Fibroblast of skin of right quadriceps (primary cell): ENCODE measurements around the gene RMI2.

Experiments
- DNase-seq: peaks from one replicate; pipeline ENCODE4 v3.0.0-alpha.2; 2013

The RMI2 gene

GRCh38 chr16:11386054-11386680 lies 40.9 kb downstream of the RMI2 start:
- DNase-seq: no peak

GRCh38 chr16:11386791-11387546 lies 41.7 kb downstream of the RMI2 start:
- no peak for DNase-seq

DNA sequence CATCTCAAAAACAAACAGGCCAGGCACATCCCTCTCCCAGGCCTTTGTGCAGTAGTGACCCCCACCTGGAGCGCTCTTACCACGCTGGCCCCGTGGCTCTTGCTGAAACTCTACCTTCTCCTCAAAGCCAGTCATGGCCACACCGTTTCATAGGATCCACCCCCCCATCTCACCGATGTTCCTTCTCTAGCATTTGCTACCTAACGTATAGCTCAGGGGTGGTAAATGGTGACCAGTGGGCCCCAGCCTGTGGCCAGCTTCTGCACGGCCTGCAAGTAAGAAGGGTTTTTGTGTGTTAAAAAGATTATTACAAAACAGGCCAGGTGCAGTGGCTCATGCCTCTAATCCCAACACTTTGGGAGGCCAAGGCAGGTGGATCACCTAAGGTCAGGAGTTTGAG lies 43.8 kb downstream of the RMI2 start:
- DNase-seq: no peak

- no peak for DNase-seq
Measured at GRCh38 chr16:11389631-11390565, 44.6 kb downstream of the RMI2 start.

DNA sequence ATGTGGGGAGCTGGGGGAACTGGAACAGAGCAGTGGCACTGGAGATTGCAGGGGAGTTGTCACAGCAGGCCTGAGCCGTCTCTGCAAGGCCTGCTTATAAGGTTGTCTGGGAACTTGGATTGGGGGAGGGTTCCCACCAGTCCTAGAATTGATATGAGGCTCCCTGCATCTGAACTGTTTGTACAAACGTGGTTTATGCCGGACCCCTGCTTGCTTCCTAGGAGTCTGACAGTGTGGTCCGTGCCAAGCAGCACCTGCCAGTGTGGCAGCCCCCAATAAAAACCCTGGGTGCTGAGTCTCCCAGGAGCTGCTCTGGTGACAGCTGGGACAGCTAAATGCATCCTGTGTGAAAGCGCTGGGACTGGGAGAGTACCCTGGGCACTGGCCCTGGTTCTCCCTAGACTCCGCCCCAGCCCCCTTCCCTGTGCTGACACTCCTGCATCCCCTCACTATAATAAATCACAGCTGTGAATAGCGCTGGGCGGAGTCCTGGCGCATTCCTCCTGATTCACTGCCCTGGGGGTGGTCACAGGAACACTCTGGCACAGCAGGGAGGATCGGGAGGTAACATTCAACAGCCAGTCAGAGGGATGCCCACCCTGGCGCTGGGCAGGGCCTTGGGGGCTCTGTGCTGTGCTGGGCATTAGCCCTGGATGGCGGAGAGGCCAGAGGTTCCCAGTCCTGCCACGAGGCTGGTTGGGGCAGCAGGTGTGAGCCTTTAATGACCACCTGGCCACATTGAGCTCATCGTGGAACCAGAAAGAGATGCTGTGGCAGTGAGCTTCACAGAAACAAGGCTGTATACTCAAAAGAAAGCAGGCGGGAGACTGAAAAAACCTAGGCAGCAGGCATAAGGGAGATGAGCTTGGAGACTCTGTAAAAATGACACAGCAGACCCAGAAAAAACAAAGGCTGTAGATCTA lies 45.6 kb downstream of the RMI2 start:
- no peak for DNase-seq

- no peak for DNase-seq
Measured at GRCh38 chr16:11391576-11391975, 46.3 kb downstream of the RMI2 start.

- DNase-seq: no peak
Measured at GRCh38 chr16:11392041-11392581, 46.9 kb downstream of the RMI2 start.

- no peak for DNase-seq
Measured at GRCh38 chr16:11393366-11393765, 48.1 kb downstream of the RMI2 start.

DNA sequence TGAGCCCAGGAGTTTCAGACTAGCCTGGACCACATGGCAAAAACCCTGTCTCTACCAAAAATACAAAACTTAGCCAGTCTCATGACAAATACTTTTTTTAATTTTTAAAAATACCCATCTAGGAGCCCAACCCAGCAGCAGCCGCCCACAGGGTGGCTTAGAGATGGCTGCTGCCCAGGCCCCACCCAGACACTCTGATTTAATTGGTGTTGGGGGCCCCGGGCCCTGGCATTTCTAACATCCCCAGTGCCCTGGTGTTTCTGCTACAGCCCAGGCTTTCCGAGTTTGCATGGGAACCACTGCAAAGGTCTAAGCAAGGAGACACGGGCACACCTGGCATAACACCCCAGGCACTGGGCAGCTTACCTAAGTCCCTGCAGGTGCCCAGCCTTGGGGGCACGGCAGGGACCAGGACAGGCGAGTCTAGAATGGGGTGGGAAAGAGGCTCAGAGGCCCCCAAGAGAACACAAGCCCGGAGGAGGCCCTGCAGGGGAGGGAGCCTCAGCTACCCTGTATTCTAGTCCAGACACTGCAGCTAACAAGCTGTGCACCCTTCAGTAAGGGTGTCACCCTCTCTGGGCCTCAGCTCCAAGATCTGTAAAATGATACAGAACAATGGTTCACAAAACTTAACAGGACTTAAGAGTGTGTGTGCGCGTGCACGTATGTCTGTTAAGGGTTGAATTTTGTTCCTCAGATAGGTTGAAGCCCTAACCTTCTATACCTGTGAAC lies 48.8 kb downstream of the RMI2 start:
- no peak for DNase-seq

GRCh38 chr16:11394593-11394960 lies 49.3 kb downstream of the RMI2 start:
- no peak for DNase-seq

DNA sequence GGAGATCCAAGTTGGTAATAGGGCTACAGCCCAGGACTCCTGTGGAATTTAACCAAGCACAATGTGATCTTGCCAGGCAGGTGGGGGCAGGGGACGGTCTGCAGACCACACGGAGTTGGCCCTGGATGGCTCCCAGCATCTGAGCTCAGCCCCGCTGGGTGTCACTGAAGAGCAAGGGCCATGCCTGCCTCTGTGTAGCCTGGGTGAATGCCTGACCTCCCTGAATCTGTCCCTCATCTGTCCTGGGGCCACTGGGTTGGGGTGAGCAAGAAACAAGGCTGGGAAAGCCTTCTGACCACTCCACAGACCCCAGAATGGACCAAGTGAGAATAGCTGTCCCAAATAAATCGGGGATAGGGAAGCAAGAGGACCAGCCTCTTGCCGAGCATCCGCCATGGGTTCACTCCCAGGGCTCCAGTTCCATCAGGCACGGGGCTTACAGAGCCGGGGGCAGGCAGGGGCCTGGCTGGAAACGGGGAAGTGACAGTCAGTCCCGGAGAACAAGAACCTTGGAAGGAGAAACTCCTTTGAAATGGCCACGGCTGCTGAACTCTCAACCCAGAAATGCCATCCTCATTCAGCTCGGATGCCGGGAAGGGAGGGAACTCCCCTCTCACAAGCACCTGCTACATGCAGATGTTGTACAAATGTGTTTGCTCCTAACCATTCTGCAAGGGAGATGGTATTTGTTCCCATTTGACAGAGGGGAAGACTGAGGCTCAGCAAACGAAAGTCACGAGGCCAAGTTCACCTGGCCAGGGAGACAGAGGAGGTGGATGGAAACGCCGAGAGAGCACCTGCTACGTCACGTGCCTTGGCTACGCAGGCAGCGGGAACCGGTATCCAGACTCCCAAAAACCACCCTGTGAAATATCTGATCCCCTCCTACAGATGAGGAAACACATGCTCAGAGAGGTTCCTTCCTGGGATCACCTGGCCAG lies 50.0 kb downstream of the RMI2 start:
- DNase-seq: no peak

- DNase-seq: no peak
Measured at GRCh38 chr16:11395949-11396240, 50.6 kb downstream of the RMI2 start.

- DNase-seq: peak; percentile 63
Measured at GRCh38 chr16:11396241-11397048, 51.2 kb downstream of the RMI2 start.

- DNase-seq: no peak
Measured at GRCh38 chr16:11398136-11398535, 52.9 kb downstream of the RMI2 start.

DNA sequence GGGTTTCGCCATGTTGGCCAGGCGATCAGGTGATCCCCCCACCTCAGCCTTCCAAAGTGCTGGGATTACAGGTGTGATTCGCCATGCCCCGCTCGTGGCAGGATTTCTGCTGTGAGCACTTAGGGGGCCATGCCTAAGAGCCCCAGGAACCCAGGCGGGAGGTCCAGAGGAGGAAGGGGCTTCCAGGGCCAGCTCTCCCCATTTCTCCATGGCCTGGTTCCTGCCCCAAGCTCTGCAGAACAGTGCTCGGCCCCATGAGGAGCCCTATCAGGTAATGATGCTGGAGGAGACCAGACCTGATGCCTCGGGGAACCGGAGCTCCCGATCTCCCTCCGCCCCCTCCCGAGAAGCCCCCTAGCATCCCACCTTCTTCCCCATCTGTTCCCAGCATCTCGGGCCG lies 53.6 kb downstream of the RMI2 start:
- no peak for DNase-seq

DNA sequence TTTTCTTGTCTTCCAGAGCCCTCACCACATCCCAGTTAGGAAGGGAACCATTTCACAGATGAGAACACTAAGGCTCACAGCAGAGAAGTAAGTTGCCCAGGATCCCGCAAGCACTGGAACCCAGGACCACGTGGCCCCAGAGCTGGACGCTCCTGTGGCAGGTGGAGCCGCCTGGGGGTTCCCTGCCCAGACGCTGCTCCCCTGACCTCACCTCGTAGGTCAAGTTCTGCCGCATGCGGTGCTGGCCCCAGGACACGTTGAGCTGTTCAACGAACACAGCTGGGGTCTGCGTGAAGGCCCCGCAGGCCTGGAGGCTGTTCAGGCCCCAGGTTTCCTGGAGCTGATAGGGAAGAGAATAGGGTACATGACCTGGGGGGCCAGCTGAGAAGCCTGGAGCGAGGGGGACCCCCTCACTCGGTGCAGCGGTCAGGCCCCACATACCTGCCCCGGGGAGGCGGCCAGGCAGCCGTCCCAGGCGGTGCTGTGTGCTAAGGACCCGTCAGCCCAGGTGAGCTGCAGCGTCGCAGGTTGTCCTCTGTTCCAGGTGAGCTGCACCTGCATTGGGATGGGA lies 54.1 kb downstream of the RMI2 start:
- DNase-seq: no peak

- DNase-seq: no peak
Measured at GRCh38 chr16:11400076-11400475, 54.8 kb downstream of the RMI2 start.
